ENCODE data around the gene EIF3D.
A peak's percentile ranks its signal among the peaks of the same experiment; 100 is the strongest.

The EIF3D gene

DNA sequence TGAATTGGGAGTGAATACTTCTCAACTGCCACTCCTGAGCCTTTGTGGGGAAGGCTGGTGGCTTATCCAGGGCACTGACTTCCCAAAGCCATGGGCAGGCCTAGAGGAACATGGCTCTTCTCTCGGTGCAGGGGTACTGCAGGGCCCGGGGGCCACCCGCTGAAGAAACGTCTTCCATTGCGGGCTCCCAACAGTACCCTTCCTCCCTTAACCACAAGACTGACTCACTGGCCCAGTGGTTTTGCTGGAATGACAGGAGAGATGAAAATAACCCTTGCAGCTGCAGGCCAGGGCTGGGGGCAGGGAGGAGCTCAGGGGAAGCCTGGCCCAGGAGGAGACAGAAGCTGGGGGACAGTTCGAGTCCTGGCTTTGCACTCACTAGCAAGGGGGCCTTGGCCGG is 61.0 kb downstream of the EIF3D start:
- peak; percentile 81 for DNase-seq (ENCODE audit: low spot score)
- no peak for TF ChIP-seq CTCF (IDR thresholded peaks at IDR 0.05)
- H3K4me3 ChIP-seq = no peak overlapping the region
- peak overlapping the region; percentile 80 to 95 for H3K27ac ChIP-seq

DNA sequence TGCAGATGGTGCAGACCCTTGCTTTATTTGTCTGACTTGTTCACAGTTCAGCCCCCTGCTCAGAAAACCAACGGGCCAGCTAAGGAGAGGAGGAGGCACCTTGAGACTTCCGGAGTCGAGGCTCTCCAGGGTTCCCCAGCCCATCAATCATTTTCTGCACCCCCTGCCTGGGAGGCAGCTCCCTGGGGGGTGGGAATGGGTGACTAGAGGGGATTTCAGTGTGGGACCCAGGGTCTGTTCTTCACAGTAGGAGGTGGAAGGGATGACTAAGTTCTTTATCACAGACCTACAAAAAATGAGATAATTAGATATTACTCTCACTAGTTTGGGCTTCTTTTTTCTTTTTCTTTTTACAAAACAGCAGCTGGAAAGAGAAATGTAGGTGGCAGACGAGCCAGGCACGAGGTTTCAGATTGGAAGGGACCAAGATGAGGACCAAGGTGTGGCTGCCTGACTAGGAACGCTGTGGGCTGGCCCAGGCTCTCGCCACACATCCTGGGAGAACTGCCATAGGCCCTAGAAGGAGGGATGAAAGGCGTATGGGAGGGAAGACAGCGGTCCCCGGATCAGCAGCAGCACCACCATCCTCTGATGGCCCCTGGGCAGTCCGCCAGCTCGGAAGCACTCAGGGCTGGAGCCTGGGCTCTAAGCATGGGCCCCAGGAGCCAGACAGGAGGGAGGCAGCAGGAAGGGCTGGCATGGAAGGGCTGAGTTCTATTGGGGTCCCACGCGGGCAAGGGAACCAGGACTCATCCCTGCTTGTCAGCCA is 61.7 kb downstream of the EIF3D start:
- no peak for DNase-seq (ENCODE audit: low spot score)
- Histone ChIP-seq H3K27ac (peak overlapping the region; percentile 80 to 95), H3K4me3 (no peak overlapping the region)
- no peak for TF ChIP-seq CTCF (IDR thresholded peaks at IDR 0.05)

- H3K27ac ChIP-seq = peak overlapping the region; percentile 80 to 95
- no peak overlapping the region for H3K4me3 ChIP-seq
- TF ChIP-seq CTCF (IDR thresholded peaks at IDR 0.05) = no peak
- no peak for DNase-seq (ENCODE audit: low spot score)
These were observed 62.7 kb downstream of the EIF3D start for GRCh38 chr22:36466258-36466657.

DNA sequence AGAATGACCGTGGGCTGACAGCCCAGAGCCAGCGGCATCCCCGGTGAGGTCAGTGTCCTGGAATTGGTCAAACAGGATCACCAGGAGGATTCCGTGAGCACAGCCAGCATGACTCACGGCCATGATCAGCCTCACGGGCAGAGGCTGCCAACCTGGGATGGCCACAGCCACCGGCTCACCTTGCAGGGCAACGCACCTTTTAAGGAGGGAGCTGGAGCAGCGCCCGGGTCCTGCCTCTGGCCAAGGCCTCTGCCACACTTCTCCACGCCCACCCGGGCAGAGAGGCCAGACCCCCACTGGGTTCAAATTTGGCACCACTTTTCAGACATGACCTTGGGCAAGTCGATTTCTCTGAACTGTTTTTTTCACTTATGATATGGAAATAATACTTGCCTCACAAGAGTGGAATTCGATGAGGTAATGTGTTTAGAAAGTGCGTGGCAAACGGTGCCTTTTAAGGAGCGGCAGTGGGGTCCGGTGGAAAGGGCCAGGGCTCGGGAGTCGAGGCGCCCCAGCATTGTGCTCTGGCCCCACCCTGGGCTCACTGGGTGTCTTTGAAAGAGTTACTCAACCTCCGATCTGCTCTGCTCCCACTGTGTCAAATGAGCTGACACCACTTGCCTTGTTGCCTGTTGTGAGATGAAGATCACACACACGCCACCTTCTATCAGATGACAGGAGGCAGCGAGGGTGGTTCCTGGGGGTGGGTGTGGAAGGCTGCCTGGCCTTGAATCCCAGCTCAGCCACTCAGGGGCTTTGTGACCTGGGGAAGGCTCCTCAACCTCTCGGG is 63.5 kb downstream of the EIF3D start:
- TF ChIP-seq CTCF (IDR thresholded peaks at IDR 0.05) = no peak
- Histone ChIP-seq H3K4me3 (no peak overlapping the region), H3K27ac (peak overlapping the region; percentile 80 to 95)
- DNase-seq (ENCODE audit: low spot score) = peak; percentile 90

GRCh38 chr22:36464715-36465231 is 64.2 kb downstream of the EIF3D start:
- Histone ChIP-seq H3K27ac (peak overlapping the region; percentile 80 to 95), H3K4me3 (no peak overlapping the region)
- DNase-seq (ENCODE audit: low spot score) = no peak
- no peak for TF ChIP-seq CTCF (IDR thresholded peaks at IDR 0.05)

DNA sequence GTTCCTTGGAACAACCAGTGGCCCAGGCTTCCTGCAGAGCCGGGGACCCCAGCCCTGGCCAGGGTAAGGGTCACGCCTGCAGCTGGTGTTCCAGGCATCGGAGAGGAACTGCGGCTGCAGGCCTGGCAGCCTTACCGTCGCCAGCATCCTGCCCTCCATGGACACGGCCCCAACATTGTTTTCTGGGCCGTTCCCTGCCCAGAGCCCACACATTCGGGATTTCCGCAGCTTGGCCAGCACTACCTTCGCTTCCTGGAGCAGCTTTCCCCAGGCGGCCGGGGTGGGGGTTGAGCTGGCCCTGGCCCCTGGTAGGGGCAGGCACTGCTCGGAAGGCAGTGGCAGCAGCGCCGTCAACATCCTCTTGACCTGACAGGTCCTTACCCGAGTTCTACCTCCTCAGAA is 65.2 kb downstream of the EIF3D start:
- Histone ChIP-seq H3K27ac (peak overlapping the region; percentile 80 to 95), H3K4me3 (no peak overlapping the region)
- TF ChIP-seq CTCF (IDR thresholded peaks at IDR 0.05) = no peak
- no peak for DNase-seq (ENCODE audit: low spot score)

Measured in coronary artery (tissue), 2 donors.